H9 (cell line): ENCODE data around the gene ENO1. TPM values are rescaled to one million over a fixed set of nuclear protein-coding genes. Genes with fewer than 3 reads are reported as not detected.

Experiments used
- DNase-seq: peaks from one replicate; pipeline ENCODE4 v3.0.0-alpha.2; 2017
- H2AFZ ChIP-seq: one replicate; pipeline ENCODE4 v1.6.1; 2013; ENCODE audit warnings: mild to moderate bottlenecking, low read length, control low read depth, moderate library complexity
- H2AK5ac ChIP-seq: 2 replicates; pipeline ENCODE4 v1.6.1; 2013; ENCODE audit warnings: low read length, control low read depth, mixed read lengths; ENCODE audit not compliant: insufficient read length
- H2BK120ac ChIP-seq: one replicate; pipeline ENCODE4 v1.6.1; 2013; ENCODE audit warnings: low read depth, mild to moderate bottlenecking, low read length, control low read depth, inconsistent platforms; ENCODE audit not compliant: poor library complexity, severe bottlenecking
- H2BK12ac ChIP-seq: 2 replicates; pipeline ENCODE4 v1.6.1; 2013; ENCODE audit warnings: low read length, control low read depth, mixed read lengths, low read depth; ENCODE audit not compliant: insufficient read length
- H2BK15ac ChIP-seq: 2 replicates; pipeline ENCODE4 v1.6.1; 2013; ENCODE audit warnings: low read depth, low read length, control low read depth
- H2BK20ac ChIP-seq: one replicate; pipeline ENCODE4 v1.6.1; 2013; ENCODE audit warnings: low read depth, mild to moderate bottlenecking, low read length, control low read depth, inconsistent platforms; ENCODE audit not compliant: poor library complexity, severe bottlenecking
- H2BK5ac ChIP-seq: 2 replicates; pipeline ENCODE4 v1.6.1; 2013; ENCODE audit warnings: low read length, control low read depth, mixed read lengths; ENCODE audit not compliant: insufficient read length
- H3K14ac ChIP-seq: 2 replicates; pipeline ENCODE4 v1.6.1; 2013; ENCODE audit warnings: low read length, control low read depth; ENCODE audit not compliant: insufficient read depth
- H3K18ac ChIP-seq: 2 replicates; pipeline ENCODE4 v1.6.1; 2013; ENCODE audit warnings: low read depth, mild to moderate bottlenecking, mixed read lengths, low read length, control low read depth; ENCODE audit not compliant: insufficient read length
- H3K23ac ChIP-seq: 2 replicates; pipeline ENCODE4 v1.6.1; 2013; ENCODE audit warnings: low read length, control low read depth, mixed read lengths, low read depth; ENCODE audit not compliant: insufficient read length
- H3K23me2 ChIP-seq: 2 replicates; pipeline ENCODE4 v1.6.1; 2013; ENCODE audit warnings: low read depth, mild to moderate bottlenecking, mixed read lengths, low read length, control low read depth; ENCODE audit not compliant: insufficient read length, poor library complexity, severe bottlenecking
- H3K27ac ChIP-seq: 2 replicates; pipeline ENCODE4 v1.5.1; 2013; ENCODE audit warnings: low read length, control low read depth, mixed read lengths, low read depth; ENCODE audit not compliant: insufficient read length
- H3K27me3 ChIP-seq: 2 replicates; pipeline ENCODE4 v1.6.1; 2013; ENCODE audit warnings: low read length, control low read depth, inconsistent platforms; ENCODE audit not compliant: insufficient read depth
- H3K4ac ChIP-seq: 2 replicates; pipeline ENCODE4 v1.6.1; 2013; ENCODE audit warnings: low read depth, mild to moderate bottlenecking, control low read depth, inconsistent platforms, low read length, moderate library complexity
- H3K4me1 ChIP-seq: 2 replicates; pipeline ENCODE4 v1.6.1; 2013; ENCODE audit warnings: low read length, control low read depth, inconsistent platforms; ENCODE audit not compliant: insufficient read depth
- H3K4me2 ChIP-seq: 2 replicates; pipeline ENCODE4 v1.6.1; 2013; ENCODE audit warnings: low read length, control low read depth, mixed read lengths; ENCODE audit not compliant: insufficient read length, insufficient read depth
- H3K56ac ChIP-seq: 2 replicates; pipeline ENCODE4 v1.6.1; 2013; ENCODE audit warnings: low read depth, mild to moderate bottlenecking, mixed read lengths, low read length, control low read depth; ENCODE audit not compliant: insufficient read length
- H3K79me1 ChIP-seq: 2 replicates; pipeline ENCODE4 v1.6.1; 2013; ENCODE audit warnings: low read depth, mild to moderate bottlenecking, moderate library complexity, low read length, control low read depth, inconsistent platforms; ENCODE audit not compliant: insufficient read depth, poor library complexity, severe bottlenecking
- H3K79me2 ChIP-seq: 2 replicates; pipeline ENCODE4 v1.6.1; 2013; ENCODE audit warnings: low read length, control low read depth, inconsistent platforms; ENCODE audit not compliant: insufficient read depth
- H3K9ac ChIP-seq: 2 replicates; pipeline ENCODE4 v1.6.1; 2013; ENCODE audit warnings: low read length, control low read depth, mixed read lengths; ENCODE audit not compliant: insufficient read length; ENCODE audit errors: extremely low read depth
- H3K9me3 ChIP-seq: one replicate; pipeline ENCODE4 v1.6.1; 2013; ENCODE audit warnings: low read depth, low read length, inconsistent platforms; ENCODE audit not compliant: control insufficient read depth
- H3T11ph ChIP-seq: one replicate; pipeline ENCODE4 v1.6.1; 2013; ENCODE audit warnings: mild to moderate bottlenecking, low read length, control low read depth, inconsistent platforms
- H4K20me1 ChIP-seq: one replicate; pipeline ENCODE4 v1.6.1; 2013; ENCODE audit not compliant: control insufficient read depth, insufficient read length, insufficient read depth
- H4K5ac ChIP-seq: 2 replicates; pipeline ENCODE4 v1.6.1; 2013; ENCODE audit warnings: low read depth, mild to moderate bottlenecking, mixed read lengths, low read length, control low read depth; ENCODE audit not compliant: insufficient read length
- H4K8ac ChIP-seq: replicated peaks from 2 replicates; pipeline ENCODE4 v1.6.1; 2013; ENCODE audit warnings: low read length, control low read depth, mixed read lengths, low read depth; ENCODE audit not compliant: insufficient read length
- H4K91ac ChIP-seq: 2 replicates; pipeline ENCODE4 v1.6.1; 2013; ENCODE audit warnings: low read depth, mild to moderate bottlenecking, moderate library complexity, mixed read lengths, low read length, control low read depth; ENCODE audit not compliant: insufficient read length
- H3K27ac Mint-ChIP-seq, 3 experiments: 2 replicates in 2 of 3; 3 replicates in 1 of 3; pipeline ENCODE4 v1.8.0; 2020 to 2021; ENCODE audit warnings: mixed read lengths in 3 of 3, mild to moderate bottlenecking in 1 of 3, moderate library complexity in 1 of 3
- H3K27me3 Mint-ChIP-seq: 2 replicates; pipeline ENCODE4 v1.8.0; 2021; ENCODE audit warnings: low read depth, mild to moderate bottlenecking, moderate library complexity, mixed read lengths
- H3K36me3 Mint-ChIP-seq, 3 experiments: 2 replicates in 2 of 3; 3 replicates in 1 of 3; pipeline ENCODE4 v1.8.0; 2020 to 2021; ENCODE audit warnings: low read depth in 3 of 3, mixed read lengths in 3 of 3; ENCODE audit not compliant: insufficient read depth in 1 of 3
- H3K4me1 Mint-ChIP-seq, 2 experiments: 2 replicates each; pipeline ENCODE4 v1.8.0; 2020; ENCODE audit warnings: mixed read lengths in 2 of 2
- H3K4me3 Mint-ChIP-seq, 2 experiments: 2 replicates in 1 of 2; 3 replicates in 1 of 2; pipeline ENCODE4 v1.8.0; 2020 to 2021; ENCODE audit warnings: mild to moderate bottlenecking in 2 of 2, mixed read lengths in 2 of 2, moderate library complexity in 1 of 2
- H3K9me3 Mint-ChIP-seq, 2 experiments: 2 replicates in 1 of 2; 3 replicates in 1 of 2; pipeline ENCODE4 v1.8.0; 2020; ENCODE audit warnings: mild to moderate bottlenecking in 2 of 2, mixed read lengths in 2 of 2, moderate library complexity in 1 of 2
- WGBS: extraction: QIAGEN DNeasy Blood & Tissue Kit; methylation state at CpG from one replicate; pipeline ENCODE4 v1.1.7; 2013; ENCODE audit warnings: missing lambda C conversion rate, low lambda C conversion rate, mixed read lengths; ENCODE audit not compliant: insufficient read length; ENCODE audit errors: extremely low coverage; 5-methylcytosine and 5-hydroxymethylcytosine counted together
- total RNA-seq: library from RNA; stranded (reverse); gene quantifications from 2 replicates; pipeline ENCODE4 v1.2.1, GENCODE V29; 2021
- TF ChIP-seq, protein P1 (sequence below): fragments of 200-600 bp; sonication (generic); conservative IDR thresholded peaks from 3 replicates; pipeline ENCODE4 v1.8.0; 2021; ENCODE audit warnings: antibody characterized with exemption, mild to moderate bottlenecking

The ENO1 gene
- total RNA-seq, 1 experiment from 2014 or later, result 1,781 TPM

DNA sequence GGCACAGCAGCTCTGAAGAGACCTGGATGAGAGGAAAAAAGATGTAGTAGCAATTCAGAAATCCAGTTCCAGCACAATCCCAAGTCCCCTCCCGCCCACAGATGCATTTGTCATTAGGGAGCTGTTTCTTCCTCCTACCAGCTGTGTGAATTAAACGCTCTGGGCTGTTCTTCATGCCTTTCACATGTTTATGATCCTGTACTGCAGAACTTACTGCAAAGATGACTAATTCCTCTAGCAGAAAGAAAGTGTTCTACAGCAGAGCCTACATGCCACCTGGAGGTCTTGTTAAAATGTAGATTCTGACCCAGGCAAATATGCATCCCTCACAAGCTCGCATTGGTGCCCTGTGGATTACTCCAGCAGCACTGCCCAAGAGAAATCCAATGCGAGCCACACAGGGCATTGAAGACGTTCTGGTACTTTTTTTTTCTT lies 6.5 kb downstream of the ENO1 start:
- no peak overlapping the region for H2AFZ ChIP-seq
- peaks cover 85 to 98% (median 89%) of the 10 kb centered on the region in 3 experiments for H3K36me3 Mint-ChIP-seq
- peaks cover 59 to 73% of the 10 kb centered on the region in 2 experiments for H3K4me1 Mint-ChIP-seq
- no peaks in the 10 kb centered on the region for H4K20me1 ChIP-seq
- H2BK15ac ChIP-seq, result no peak overlapping the region
- no peaks in the 10 kb centered on the region for H3K27me3 Mint-ChIP-seq
- DNase-seq, result no peak
- H2BK5ac ChIP-seq, result no peak overlapping the region
- no peak overlapping the region for H3K23ac ChIP-seq
- peak overlapping the region in 1 of 2 experiments; percentile 39; a peak in 1 of 5 replicates for H3K4me3 Mint-ChIP-seq
- no peak overlapping the region for H4K91ac ChIP-seq
- TF ChIP-seq, protein P1, sequence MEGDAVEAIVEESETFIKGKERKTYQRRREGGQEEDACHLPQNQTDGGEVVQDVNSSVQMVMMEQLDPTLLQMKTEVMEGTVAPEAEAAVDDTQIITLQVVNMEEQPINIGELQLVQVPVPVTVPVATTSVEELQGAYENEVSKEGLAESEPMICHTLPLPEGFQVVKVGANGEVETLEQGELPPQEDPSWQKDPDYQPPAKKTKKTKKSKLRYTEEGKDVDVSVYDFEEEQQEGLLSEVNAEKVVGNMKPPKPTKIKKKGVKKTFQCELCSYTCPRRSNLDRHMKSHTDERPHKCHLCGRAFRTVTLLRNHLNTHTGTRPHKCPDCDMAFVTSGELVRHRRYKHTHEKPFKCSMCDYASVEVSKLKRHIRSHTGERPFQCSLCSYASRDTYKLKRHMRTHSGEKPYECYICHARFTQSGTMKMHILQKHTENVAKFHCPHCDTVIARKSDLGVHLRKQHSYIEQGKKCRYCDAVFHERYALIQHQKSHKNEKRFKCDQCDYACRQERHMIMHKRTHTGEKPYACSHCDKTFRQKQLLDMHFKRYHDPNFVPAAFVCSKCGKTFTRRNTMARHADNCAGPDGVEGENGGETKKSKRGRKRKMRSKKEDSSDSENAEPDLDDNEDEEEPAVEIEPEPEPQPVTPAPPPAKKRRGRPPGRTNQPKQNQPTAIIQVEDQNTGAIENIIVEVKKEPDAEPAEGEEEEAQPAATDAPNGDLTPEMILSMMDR, result no peak
- no peak overlapping the region for H2BK120ac ChIP-seq
- no peak overlapping the region for H3K4ac ChIP-seq
- WGBS, result no CpG with 5 or more reads among the region's 5 CpGs
- peaks cover 8% of the 10 kb centered on the region; the same call in 1 of the 2 replicates for H3K4me1 ChIP-seq
- H3K9ac ChIP-seq, result no peak overlapping the region
- H3K79me1 ChIP-seq, result peaks cover 11% of the 10 kb centered on the region
- no peaks in the 10 kb centered on the region for H3K23me2 ChIP-seq
- H2BK20ac ChIP-seq, result no peak overlapping the region
- H3K14ac ChIP-seq, result no peak overlapping the region
- H3K56ac ChIP-seq, result no peak overlapping the region
- no peak overlapping the region for H3K27ac ChIP-seq
- peak overlapping the region; percentile 68 to 89 (median 75); a peak in 4 of 7 replicates for H3K27ac Mint-ChIP-seq
- H2AK5ac ChIP-seq, result no peak overlapping the region
- H3K9me3 ChIP-seq, result no peaks in the 10 kb centered on the region
- no peak overlapping the region for H3K4me2 ChIP-seq
- no peak overlapping the region for H2BK12ac ChIP-seq
- H3T11ph ChIP-seq, result no peak overlapping the region
- no peaks in the 10 kb centered on the region; a peak in 1 of 5 replicates for H3K9me3 Mint-ChIP-seq
- H3K27me3 ChIP-seq, result no peaks in the 10 kb centered on the region
- H3K79me2 ChIP-seq, result peaks cover 20% of the 10 kb centered on the region; the same call in 1 of the 2 replicates
- H3K18ac ChIP-seq, result no peak overlapping the region
- no peak overlapping the region for H4K8ac ChIP-seq
- H4K5ac ChIP-seq, result no peak overlapping the region
